NCI-H1930 (cell line): ENCODE measurements around the gene ACTN4.
"Not testable (repeated sequence)": the region's sequence is repeated elsewhere in the genome, so short reads cannot be mapped to it uniquely, and the experiment has no call there.

Source experiments
- DNase-seq, 2 experiments: peaks; one replicate each; lab custom pipeline; 2025; lab: John Stamatoyannopoulos, UW

Gene ACTN4

GRCh38 chr19:38737921-38738737 is 90.7 kb downstream of the ACTN4 start:
- DNase-seq, result no peak

GRCh38 chr19:38739440-38740256 is 92.2 kb downstream of the ACTN4 start:
- no peak for DNase-seq

GRCh38 chr19:38740257-38740592 is 92.8 kb downstream of the ACTN4 start:
- DNase-seq, result no peak

GRCh38 chr19:38740932-38741331 is 93.5 kb downstream of the ACTN4 start:
- no peak for DNase-seq

- no peak for DNase-seq
These were observed 94.2 kb downstream of the ACTN4 start for GRCh38 chr19:38741670-38742069.

- DNase-seq, result no peak
These were observed 94.8 kb downstream of the ACTN4 start for GRCh38 chr19:38742296-38742695.

- DNase-seq, result no peak
These were observed 95.5 kb downstream of the ACTN4 start for GRCh38 chr19:38742906-38743305.

- no peak for DNase-seq
These were observed 96.2 kb downstream of the ACTN4 start for GRCh38 chr19:38743394-38744297.

- no peak for DNase-seq
These were observed 96.8 kb downstream of the ACTN4 start, which contains the start of gene CAPN12 for GRCh38 chr19:38744298-38744681. TSS of gene CAPN12 (minus strand) at chr19:38744474. CDS start at chr19:38744165, 309 bp downstream.

GRCh38 chr19:38744874-38745273 is 97.4 kb downstream of the ACTN4 start:
- no peak for DNase-seq

GRCh38 chr19:38745316-38745715 is 97.9 kb downstream of the ACTN4 start:
- DNase-seq, result no peak

- not testable (repeated sequence) for DNase-seq
These were observed 106.3 kb downstream of the ACTN4 start for GRCh38 chr19:38753783-38754182.

- not testable (repeated sequence) for DNase-seq
These were observed 106.7 kb downstream of the ACTN4 start for GRCh38 chr19:38754196-38754595.

- DNase-seq, result no peak
These were observed 112.1 kb downstream of the ACTN4 start for GRCh38 chr19:38759590-38760003.

GRCh38 chr19:38760805-38761517 is 113.5 kb downstream of the ACTN4 start:
- DNase-seq, result not testable (repeated sequence)

- not testable (repeated sequence) for DNase-seq
These were observed 114.5 kb downstream of the ACTN4 start for GRCh38 chr19:38761884-38762389.

GRCh38 chr19:38763795-38764220 is 116.4 kb downstream of the ACTN4 start:
- DNase-seq, result no peak

GRCh38 chr19:38765214-38765613 is 117.8 kb downstream of the ACTN4 start:
- DNase-seq, result no peak

GRCh38 chr19:38766276-38767047 is 119.0 kb downstream of the ACTN4 start:
- DNase-seq, result no peak

- DNase-seq, result no peak
These were observed 122.3 kb downstream of the ACTN4 start for GRCh38 chr19:38769635-38770211.
